Left lung (tissue), 10 donors: ENCODE results near the gene NOM1. TPM values are rescaled to one million over a fixed set of nuclear protein-coding genes. Genes with fewer than 3 reads are reported as not detected.

ENCODE experiments used
- ATAC-seq: fragments of 200-7000 bp; cut with Tn5 transposase; one replicate; pipeline ENCODE4 v1.9.1; 2020; ENCODE audit warnings: moderate library complexity
- DNase-seq, 4 donors: peaks; one replicate each; pipeline ENCODE4 v3.0.0-alpha.2; 2013 to 2020
- H3K27ac ChIP-seq, 2 donors: fragments of 200-600 bp; sonication (generic) in 1 of 2; one replicate each; pipeline versions ENCODE4 v1.5.0 to v1.8.0; 2020 to 2021
- H3K27me3 ChIP-seq, 2 donors: fragments of 200-600 bp; sonication (generic) in 1 of 2; one replicate each; pipeline versions ENCODE4 v1.5.0 to v1.8.0; 2020 to 2021
- H3K36me3 ChIP-seq, 2 donors: fragments of 200-600 bp; sonication (generic) in 1 of 2; one replicate each; pipeline versions ENCODE4 v1.5.0 to v1.8.0; 2020 to 2021
- H3K4me1 ChIP-seq, 2 donors: fragments of 200-600 bp; one replicate each; pipeline ENCODE4 v1.8.0; 2021
- H3K4me3 ChIP-seq, 2 donors: fragments of 200-600 bp; sonication (generic) in 1 of 2; one replicate each; pipeline versions ENCODE4 v1.5.0 to v1.8.0; 2020 to 2021; ENCODE audit warnings: mild to moderate bottlenecking in 1 of 2
- H3K9me3 ChIP-seq, 2 donors: fragments of 200-600 bp; sonication (generic) in 1 of 2; one replicate each; pipeline versions ENCODE4 v1.5.0 to v1.8.0; 2020 to 2021
- intact Hi-C, 2 donors: fragments of 100-400 bp; cut with DNase I; formaldehyde crosslinking; loops; one replicate each; pipeline versions ENCODE4 v1.11.2 to v1.14.2; 2022
- polyA plus RNA-seq, 6 donors: library from polyadenylated mRNA; unstranded; fragments of 120-200 nt; gene quantifications; one replicate each; pipeline ENCODE4 v1.2.1, GENCODE V29; 2013; ENCODE audit not compliant: insufficient read length in 6 of 6
- total RNA-seq, 2 donors: library from RNA; stranded (reverse); fragmentation: NEBNext Ultra II Directional; extraction: Animal tissue kit (Norgen Biotek cat#: 25700); gene quantifications; one replicate each; pipeline ENCODE4 v1.2.1, GENCODE V29; 2021
- TF ChIP-seq, protein P1 (sequence below), 2 donors: fragments of 200-600 bp; sonication (generic) in 1 of 2; IDR thresholded peaks; one replicate each; pipeline versions ENCODE4 v1.5.0 to v1.8.0; 2021; ENCODE audit warnings: antibody characterized with exemption in 2 of 2
- donor health status: DM: no; HTN: yes; CAD: no.
- donor health status: DM: no; HTN: no; CAD: no.

NOM1 gene
- total and polyA plus RNA-seq, 8 donors, result 14.3 to 36.4 (median 29.4) TPM

DNA sequence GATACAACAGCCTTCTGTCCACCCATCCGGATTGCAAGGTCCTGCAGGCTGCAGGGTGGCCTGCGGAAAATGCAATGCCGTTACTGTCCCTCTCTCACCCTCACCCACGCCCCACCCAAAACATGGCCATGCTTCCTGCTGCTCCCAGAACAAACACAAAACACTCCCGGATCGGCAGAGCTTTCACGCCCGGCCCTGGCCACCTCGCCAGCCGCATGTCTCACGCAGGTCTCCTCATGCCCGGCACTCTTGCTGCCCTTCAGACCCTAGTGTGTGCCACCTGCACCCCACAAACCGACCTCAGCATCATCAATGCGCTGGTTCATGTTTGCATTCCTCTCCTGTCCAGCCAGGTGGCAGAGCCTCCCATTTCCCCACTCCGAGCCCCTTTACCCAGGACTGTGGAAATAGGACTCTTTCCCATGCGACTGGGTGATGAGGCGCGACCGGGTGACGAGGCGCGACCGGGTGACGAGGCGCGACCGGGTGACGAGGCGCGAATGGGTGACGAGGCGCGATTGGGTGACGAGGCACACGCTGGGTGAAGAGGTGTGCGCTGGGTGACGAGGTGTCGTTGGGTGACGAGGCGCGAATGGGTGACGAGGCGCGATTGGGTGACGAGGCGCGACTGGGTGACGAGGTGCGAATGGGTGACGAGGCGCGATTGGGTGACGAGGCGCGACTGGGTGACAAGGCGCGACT lies 8.9 kb upstream of the NOM1 start:
- ATAC-seq (no peak), DNase-seq (no peak)
- Histone ChIP-seq H3K27ac (no peak overlapping the region), H3K9me3 (peaks cover 0 to 1% of the 10 kb centered on the region in 2 donors), H3K27me3 (peaks cover 0 to 39% of the 10 kb centered on the region in 2 donors), H3K4me1 (no peaks in the 10 kb centered on the region), H3K36me3 (no peaks in the 10 kb centered on the region), H3K4me3 (no peak overlapping the region)
- intact Hi-C loops, result no loop called here
- TF ChIP-seq, protein P1, sequence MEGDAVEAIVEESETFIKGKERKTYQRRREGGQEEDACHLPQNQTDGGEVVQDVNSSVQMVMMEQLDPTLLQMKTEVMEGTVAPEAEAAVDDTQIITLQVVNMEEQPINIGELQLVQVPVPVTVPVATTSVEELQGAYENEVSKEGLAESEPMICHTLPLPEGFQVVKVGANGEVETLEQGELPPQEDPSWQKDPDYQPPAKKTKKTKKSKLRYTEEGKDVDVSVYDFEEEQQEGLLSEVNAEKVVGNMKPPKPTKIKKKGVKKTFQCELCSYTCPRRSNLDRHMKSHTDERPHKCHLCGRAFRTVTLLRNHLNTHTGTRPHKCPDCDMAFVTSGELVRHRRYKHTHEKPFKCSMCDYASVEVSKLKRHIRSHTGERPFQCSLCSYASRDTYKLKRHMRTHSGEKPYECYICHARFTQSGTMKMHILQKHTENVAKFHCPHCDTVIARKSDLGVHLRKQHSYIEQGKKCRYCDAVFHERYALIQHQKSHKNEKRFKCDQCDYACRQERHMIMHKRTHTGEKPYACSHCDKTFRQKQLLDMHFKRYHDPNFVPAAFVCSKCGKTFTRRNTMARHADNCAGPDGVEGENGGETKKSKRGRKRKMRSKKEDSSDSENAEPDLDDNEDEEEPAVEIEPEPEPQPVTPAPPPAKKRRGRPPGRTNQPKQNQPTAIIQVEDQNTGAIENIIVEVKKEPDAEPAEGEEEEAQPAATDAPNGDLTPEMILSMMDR (IDR thresholded peaks at IDR 0.05), result no peak

DNA sequence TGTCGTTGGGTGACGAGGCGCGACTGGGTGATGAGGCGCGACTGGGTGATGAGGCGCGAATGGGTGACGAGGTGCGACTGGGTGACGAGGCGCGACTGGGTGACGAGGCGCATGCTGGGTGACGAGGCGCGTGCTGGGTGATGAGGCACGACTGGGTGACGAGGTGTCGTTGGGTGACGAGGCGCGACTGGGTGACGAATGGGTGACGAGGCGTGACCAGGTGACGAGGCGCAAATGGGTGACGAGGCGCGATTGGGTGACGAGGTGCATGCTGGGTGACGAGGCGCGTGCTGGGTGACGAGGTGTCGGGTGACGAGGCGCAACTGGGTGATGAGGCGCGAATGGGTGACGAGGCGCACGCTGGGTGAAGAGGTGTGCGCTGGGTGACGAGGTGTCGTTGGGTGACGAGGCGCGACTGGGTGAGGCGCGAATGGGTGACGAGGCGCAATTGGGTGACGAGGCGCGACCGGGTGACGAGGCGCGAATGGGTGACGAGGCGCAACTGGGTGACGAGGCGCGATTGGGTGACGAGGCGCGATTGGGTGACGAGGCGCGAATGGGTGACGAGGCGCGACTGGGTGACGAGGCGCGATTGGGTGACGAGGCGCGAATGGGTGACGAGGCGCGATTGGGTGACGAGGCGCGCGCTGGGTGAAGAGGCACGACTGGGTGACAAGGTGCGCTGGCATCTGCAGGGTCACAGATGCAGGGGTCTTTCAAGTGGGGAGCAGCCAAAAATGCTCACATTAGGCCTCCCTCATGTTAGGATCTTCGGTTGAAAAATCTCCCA lies 7.9 kb upstream of the NOM1 start:
- Histone ChIP-seq H3K27ac (no peak overlapping the region), H3K9me3 (peaks cover 0 to 1% of the 10 kb centered on the region in 2 donors), H3K36me3 (no peaks in the 10 kb centered on the region), H3K27me3 (peaks cover 0 to 40% of the 10 kb centered on the region in 2 donors), H3K4me3 (no peak overlapping the region), H3K4me1 (no peaks in the 10 kb centered on the region)
- no peak for DNase-seq
- ATAC-seq, result no peak
- intact Hi-C loops, result no loop called here
- TF ChIP-seq, protein P1 (IDR thresholded peaks at IDR 0.05), result no peak

- no peak for DNase-seq
- Histone ChIP-seq H3K4me1 (no peaks in the 10 kb centered on the region), H3K4me3 (no peak overlapping the region), H3K36me3 (no peaks in the 10 kb centered on the region), H3K27ac (no peak overlapping the region), H3K27me3 (peaks cover 0 to 40% of the 10 kb centered on the region in 2 donors), H3K9me3 (peaks cover 0 to 1% of the 10 kb centered on the region in 2 donors)
- TF ChIP-seq, protein P1 (IDR thresholded peaks at IDR 0.05), result no peak
- peak; percentile 55 for ATAC-seq
- intact Hi-C loops, result no loop called here
Observed at GRCh38 chr7:156942708-156943090, 6.8 kb upstream of the NOM1 start.

DNA sequence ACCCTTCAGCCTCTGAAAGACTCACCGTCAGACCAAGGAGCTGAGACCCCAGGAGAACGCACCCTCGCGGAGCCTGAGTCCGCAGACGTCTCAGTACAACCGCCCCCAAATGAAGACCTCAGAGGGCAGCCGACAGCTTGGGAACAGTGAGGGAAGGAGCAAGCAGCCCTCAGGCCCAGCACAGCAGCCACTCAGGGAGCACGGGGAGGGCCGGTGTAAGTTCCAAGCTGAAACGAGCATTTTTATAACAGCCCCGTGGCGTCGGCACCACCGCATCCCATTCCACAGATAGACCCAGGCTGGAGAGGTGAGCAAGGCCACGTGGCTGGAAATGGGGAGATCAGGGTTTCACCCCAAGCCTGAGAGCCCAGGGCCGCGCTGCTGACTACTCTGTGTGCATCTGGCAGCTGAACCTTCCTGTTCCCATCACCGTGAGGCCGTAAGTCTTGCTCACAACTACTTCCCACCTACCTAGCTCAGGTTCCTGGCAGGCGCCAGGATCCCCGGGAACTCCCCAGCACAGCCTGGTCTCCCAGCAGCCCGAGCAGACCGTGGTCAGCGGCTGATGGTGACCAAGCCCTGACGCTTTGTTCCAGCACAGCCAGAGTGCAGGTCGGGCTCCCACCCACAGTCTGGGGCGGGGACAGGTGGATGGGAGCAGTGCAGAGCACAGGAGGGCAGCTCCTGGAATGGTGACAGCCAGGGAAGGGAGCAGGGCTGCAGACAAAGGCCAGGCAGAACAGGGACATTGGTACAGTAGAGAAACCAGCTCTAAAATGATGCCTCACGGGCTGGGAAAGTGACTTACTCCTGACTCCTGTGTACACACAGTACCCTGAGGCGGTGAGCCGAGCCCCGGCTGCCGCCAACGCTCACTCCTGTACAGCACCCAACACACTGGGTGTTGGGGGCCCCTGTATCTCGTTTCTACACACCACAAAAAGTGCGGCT lies 6.1 kb upstream of the NOM1 start:
- H3K4me3 ChIP-seq, result no peak overlapping the region
- DNase-seq, result no peak
- H3K36me3 ChIP-seq, result no peaks in the 10 kb centered on the region
- H3K27ac ChIP-seq, result no peak overlapping the region
- H3K9me3 ChIP-seq, result peaks cover 0 to 1% of the 10 kb centered on the region in 2 donors
- peaks cover 0 to 36% of the 10 kb centered on the region in 2 donors for H3K27me3 ChIP-seq
- intact Hi-C loops, result no loop called here
- TF ChIP-seq, protein P1 (IDR thresholded peaks at IDR 0.05), result no peak
- peak; percentile 74 for ATAC-seq
- H3K4me1 ChIP-seq, result no peaks in the 10 kb centered on the region
